PC-3 (cell line): ENCODE data around the gene HNRNPC. TPM values are rescaled to one million over a fixed set of nuclear protein-coding genes. Genes with fewer than 3 reads are reported as not detected.

Experiments
- ATAC-seq: fragments of 200-7000 bp; cut with Tn5 transposase; 2 replicates; pipeline ENCODE4 v1.9.1; 2020; ENCODE audit warnings: mild to moderate bottlenecking, moderate library complexity
- BruUV-seq: library from RNA; stranded (reverse); fragments of 400-500 nt; replicated peaks from 2 replicates; lab custom pipeline; 2021; lab: Mats Ljungman, UMichigan
- CTCF ChIA-PET: fragments of 300-600 bp; sonication (Branson Sonifier 250); formaldehyde crosslinking; loops from one replicate; lab custom pipeline; 2022; ENCODE audit warnings: antibody characterized with exemption; lab: Charles Lee
- POLR2A ChIA-PET: fragments of 300-600 bp; sonication (Branson Sonifier 250); formaldehyde crosslinking; loops from one replicate; lab custom pipeline; 2022; ENCODE audit warnings: antibody characterized with exemption; ENCODE audit not compliant: unreplicated experiment; lab: Charles Lee
- DNase-seq: peaks from one replicate; pipeline ENCODE4 v3.0.0-alpha.2; 2015
- H2AFZ ChIP-seq: fragments of 300-600 bp; sonication (generic); 2 replicates; pipeline ENCODE4 v1.6.0; 2016; ENCODE audit warnings: antibody characterized with exemption, low read length
- H3F3A ChIP-seq: fragments of 300-600 bp; sonication (generic); one replicate; pipeline ENCODE4 v1.6.0; 2017; ENCODE audit warnings: antibody characterized with exemption, low read length, control low read depth, mild to moderate bottlenecking; ENCODE audit not compliant: unreplicated experiment
- H3K27ac ChIP-seq: fragments of 300-600 bp; sonication (generic); 2 replicates; pipeline ENCODE4 v1.5.1; 2016; ENCODE audit warnings: mild to moderate bottlenecking, low read length
- H3K27me3 ChIP-seq: fragments of 300-600 bp; sonication (generic); 2 replicates; pipeline ENCODE4 v1.6.1; 2016; ENCODE audit warnings: low read length, mixed read lengths
- H3K36me3 ChIP-seq: fragments of 300-600 bp; sonication (generic); 2 replicates; pipeline ENCODE4 v1.6.1; 2016; ENCODE audit warnings: low read depth, mixed run types, low read length, mixed read lengths
- H3K4me1 ChIP-seq: fragments of 300-600 bp; sonication (generic); 2 replicates; pipeline ENCODE4 v1.5.1; 2016; ENCODE audit warnings: low read length; ENCODE audit not compliant: insufficient read depth
- H3K4me2 ChIP-seq: fragments of 300-600 bp; sonication (generic); 2 replicates; pipeline ENCODE4 v1.6.0; 2016; ENCODE audit warnings: low read length
- H3K4me3 ChIP-seq: fragments of 300-600 bp; sonication (generic); 2 replicates; pipeline ENCODE4 v1.5.1; 2016; ENCODE audit warnings: mild to moderate bottlenecking, low read length, mixed read lengths
- H3K79me2 ChIP-seq: fragments of 300-600 bp; sonication (generic); 2 replicates; pipeline ENCODE4 v1.6.1; 2017; ENCODE audit warnings: low read length, mixed read lengths
- H3K9ac ChIP-seq: fragments of 300-600 bp; sonication (generic); 2 replicates; pipeline ENCODE4 v1.6.0; 2016; ENCODE audit warnings: mild to moderate bottlenecking, low read length
- H3K9me2 ChIP-seq: fragments of 300-600 bp; sonication (generic); replicated peaks from 2 replicates; pipeline ENCODE4 v1.6.1; 2016; ENCODE audit warnings: mixed run types, low read length, mixed read lengths
- H3K9me3 ChIP-seq: fragments of 300-600 bp; sonication (generic); 2 replicates; pipeline ENCODE4 v1.6.1; 2016; ENCODE audit warnings: low read length, mixed read lengths
- H4K20me1 ChIP-seq: fragments of 300-600 bp; sonication (generic); 2 replicates; pipeline ENCODE4 v1.6.1; 2016; ENCODE audit warnings: low read length, mixed read lengths
- EZH2 ChIP-seq: fragments of 300-600 bp; sonication (generic); IDR thresholded peaks from one replicate; pipeline ENCODE4 v1.6.1; 2017; ENCODE audit warnings: antibody characterized with exemption, mild to moderate bottlenecking, low read length; ENCODE audit not compliant: unreplicated experiment
- EZH2phosphoT487 ChIP-seq: fragments of 300-600 bp; sonication (generic); IDR thresholded peaks from 2 replicates; pipeline ENCODE4 v1.6.1; 2018; ENCODE audit warnings: mild to moderate bottlenecking, antibody characterized with exemption, low read length, borderline replicate concordance
- intact Hi-C: fragments of 100-400 bp; cut with micrococcal nuclease; formaldehyde crosslinking; loops from 2 replicates; pipeline ENCODE4 v1.9.0; 2023
- total RNA-seq: library from RNA; depleted of rRNA; stranded (reverse); fragments of >200 nt; gene quantifications from 2 replicates; pipeline ENCODE4 v1.2.3, GENCODE V29; 2014
- TF ChIP-seq, protein P1 (sequence below): fragments of 300-600 bp; sonication (generic); conservative IDR thresholded peaks from 2 replicates; pipeline ENCODE4 v1.5.1; 2017; ENCODE audit warnings: antibody characterized with exemption, low read depth, mild to moderate bottlenecking, low read length

The HNRNPC gene
- total RNA-seq, 1 experiment from 2014 or later = 682 TPM

- BruUV-seq = no TSS peak
- POLR2A ChIA-PET = interaction anchor here (0.7 kb wide), 1 partner anchor 1952 kb away, joined by 8 read pairs; no protein-coding TSS in a partner anchor
- no peak for DNase-seq
- Histone ChIP-seq H3K27me3 (peaks cover 28% of the 10 kb centered on the region), H3K9ac (no peak overlapping the region), H3K79me2 (no peaks in the 10 kb centered on the region), H3K4me3 (no peak overlapping the region), H3K4me1 (no peaks in the 10 kb centered on the region), H3K9me2 (no peaks in the 10 kb centered on the region), H4K20me1 (no peaks in the 10 kb centered on the region), H2AFZ (no peak overlapping the region), H3K27ac (no peak overlapping the region), H3F3A (no peaks in the 10 kb centered on the region), H3K9me3 (no peaks in the 10 kb centered on the region), H3K36me3 (no peaks in the 10 kb centered on the region), H3K4me2 (no peak overlapping the region)
- TF ChIP-seq EZH2 (no peak), EZH2phosphoT487 (no peak)
- TF ChIP-seq, protein P1, sequence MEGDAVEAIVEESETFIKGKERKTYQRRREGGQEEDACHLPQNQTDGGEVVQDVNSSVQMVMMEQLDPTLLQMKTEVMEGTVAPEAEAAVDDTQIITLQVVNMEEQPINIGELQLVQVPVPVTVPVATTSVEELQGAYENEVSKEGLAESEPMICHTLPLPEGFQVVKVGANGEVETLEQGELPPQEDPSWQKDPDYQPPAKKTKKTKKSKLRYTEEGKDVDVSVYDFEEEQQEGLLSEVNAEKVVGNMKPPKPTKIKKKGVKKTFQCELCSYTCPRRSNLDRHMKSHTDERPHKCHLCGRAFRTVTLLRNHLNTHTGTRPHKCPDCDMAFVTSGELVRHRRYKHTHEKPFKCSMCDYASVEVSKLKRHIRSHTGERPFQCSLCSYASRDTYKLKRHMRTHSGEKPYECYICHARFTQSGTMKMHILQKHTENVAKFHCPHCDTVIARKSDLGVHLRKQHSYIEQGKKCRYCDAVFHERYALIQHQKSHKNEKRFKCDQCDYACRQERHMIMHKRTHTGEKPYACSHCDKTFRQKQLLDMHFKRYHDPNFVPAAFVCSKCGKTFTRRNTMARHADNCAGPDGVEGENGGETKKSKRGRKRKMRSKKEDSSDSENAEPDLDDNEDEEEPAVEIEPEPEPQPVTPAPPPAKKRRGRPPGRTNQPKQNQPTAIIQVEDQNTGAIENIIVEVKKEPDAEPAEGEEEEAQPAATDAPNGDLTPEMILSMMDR = no peak
- no peak for ATAC-seq
- intact Hi-C loops = no loop called here
- CTCF ChIA-PET = no interaction called here
Measured at GRCh38 chr14:21184254-21184653, 85.0 kb downstream of the HNRNPC start.

- H3K36me3 ChIP-seq = no peaks in the 10 kb centered on the region
- ATAC-seq (no peak), DNase-seq (no peak)
- no peaks in the 10 kb centered on the region for H3K9me2 ChIP-seq
- no peaks in the 10 kb centered on the region for H3K9me3 ChIP-seq
- H3K27me3 ChIP-seq = peaks cover 34% of the 10 kb centered on the region
- no peaks in the 10 kb centered on the region for H4K20me1 ChIP-seq
- ChIA-PET POLR2A (no interaction called here), CTCF (no interaction called here)
- no peak overlapping the region for H3K4me2 ChIP-seq
- intact Hi-C loops = no loop called here
- no peak overlapping the region for H3K27ac ChIP-seq
- H3K4me1 ChIP-seq = no peaks in the 10 kb centered on the region
- no peaks in the 10 kb centered on the region for H3F3A ChIP-seq
- H3K79me2 ChIP-seq = no peaks in the 10 kb centered on the region
- no peak overlapping the region for H3K9ac ChIP-seq
- BruUV-seq = no TSS peak
- no peak overlapping the region for H2AFZ ChIP-seq
- no peak overlapping the region for H3K4me3 ChIP-seq
- TF ChIP-seq, protein P1 = no peak
- TF ChIP-seq EZH2phosphoT487 (no peak), EZH2 (no peak)
Measured at GRCh38 chr14:21182166-21182565, 87.1 kb downstream of the HNRNPC start.

GRCh38 chr14:21171128-21171527, 98.1 kb downstream of the HNRNPC start:
- ChIA-PET POLR2A (no interaction called here), CTCF (no interaction called here)
- H3K79me2 ChIP-seq = no peaks in the 10 kb centered on the region
- DNase-seq (no peak), ATAC-seq (no peak)
- TF ChIP-seq EZH2 = no peak
- TF ChIP-seq, protein P1 = no peak
- no peaks in the 10 kb centered on the region for H3K9me3 ChIP-seq
- H4K20me1 ChIP-seq = no peaks in the 10 kb centered on the region
- no peak overlapping the region for H3K4me3 ChIP-seq
- H3K27me3 ChIP-seq = peaks cover 46% of the 10 kb centered on the region
- intact Hi-C loops = no loop called here
- BruUV-seq = no TSS peak
- no peak overlapping the region for H2AFZ ChIP-seq
- no peaks in the 10 kb centered on the region for H3K9me2 ChIP-seq
- no peak overlapping the region for H3K27ac ChIP-seq
- no peak overlapping the region for H3K4me2 ChIP-seq
- H3K4me1 ChIP-seq = no peaks in the 10 kb centered on the region
- H3F3A ChIP-seq = no peaks in the 10 kb centered on the region
- H3K9ac ChIP-seq = no peak overlapping the region
- H3K36me3 ChIP-seq = no peaks in the 10 kb centered on the region
